Heart left ventricle (tissue), 13 donors: Measurements from ENCODE around the gene IFRD2.

Source experiments
- POLR2A ChIP-seq, 2 donors: fragments of 450-650 bp; IDR thresholded peaks; one replicate each; pipeline ENCODE4 v1.6.1; 2017; ENCODE audit warnings: antibody characterized with exemption in 2 of 2, mild to moderate bottlenecking in 2 of 2, moderate library complexity in 2 of 2
- TF ChIP-seq, protein P1 (sequence below), 12 donors: fragments of 200-600 bp; sonication (generic) in 4 of 12; IDR thresholded peaks; one replicate each; pipeline versions ENCODE4 v1.5.0 to v1.8.0; 2018 to 2022; ENCODE audit warnings: antibody characterized with exemption in 12 of 12, mild to moderate bottlenecking in 5 of 12
- donor health status: ischemic (EF 13 %, LVEDD 7.1; RV severe dilation, severe dysfunction).
- donor health status: DM: no; HTN: yes; CAD: no.
- donor health status: DM: no; HTN: no; CAD: no.
- donor health status: ischemic (EF 25% LVEDD 6.9; RV normal size, moderate dysfunction).
- donor health status: ischemic (EF 25% LVEDD 5.7; RV mildly dilated, moderate dysfunction).
- donor health status: ischemic (EF 35%, LVEDD 5.7; RV mildly dilated, moderate dysfunction).
- donor health status: nonischemic (EF 11% LVEDD 7.7; RV severe dilation, severe dysfunction).
- donor health status: DM: yes; HTN: yes; CAD: no.
- donor health status: PGD.
- donor health status: ischemic (EF 29% LVEDD 5.4; RV normal size, mild dysfunction).
- donor health status: nonischemic (EF 23%, LVEDD 6.1; RV moderate dilation, normal function).

DNA sequence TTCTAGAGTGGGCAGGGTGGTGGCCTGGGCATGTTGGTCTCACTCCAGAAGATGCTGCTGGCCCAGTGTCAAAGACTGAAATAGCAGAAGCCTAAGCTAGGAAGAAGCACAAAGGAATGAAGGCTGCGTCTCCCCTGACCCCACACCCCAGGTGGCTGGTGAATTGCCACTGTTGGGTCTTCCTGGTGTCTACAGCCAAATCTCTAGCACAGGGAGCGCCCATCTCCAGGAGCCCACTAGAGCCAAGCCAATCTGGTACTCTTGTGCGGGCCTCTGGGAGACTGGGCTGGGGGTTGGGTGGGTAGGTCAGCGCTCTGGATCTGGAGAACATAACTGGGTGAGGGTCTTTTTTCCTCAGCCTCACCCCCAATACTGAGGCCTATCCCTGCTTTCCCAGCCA, 34.9 kb upstream of the IFRD2 start:
- TF ChIP-seq, protein P1, sequence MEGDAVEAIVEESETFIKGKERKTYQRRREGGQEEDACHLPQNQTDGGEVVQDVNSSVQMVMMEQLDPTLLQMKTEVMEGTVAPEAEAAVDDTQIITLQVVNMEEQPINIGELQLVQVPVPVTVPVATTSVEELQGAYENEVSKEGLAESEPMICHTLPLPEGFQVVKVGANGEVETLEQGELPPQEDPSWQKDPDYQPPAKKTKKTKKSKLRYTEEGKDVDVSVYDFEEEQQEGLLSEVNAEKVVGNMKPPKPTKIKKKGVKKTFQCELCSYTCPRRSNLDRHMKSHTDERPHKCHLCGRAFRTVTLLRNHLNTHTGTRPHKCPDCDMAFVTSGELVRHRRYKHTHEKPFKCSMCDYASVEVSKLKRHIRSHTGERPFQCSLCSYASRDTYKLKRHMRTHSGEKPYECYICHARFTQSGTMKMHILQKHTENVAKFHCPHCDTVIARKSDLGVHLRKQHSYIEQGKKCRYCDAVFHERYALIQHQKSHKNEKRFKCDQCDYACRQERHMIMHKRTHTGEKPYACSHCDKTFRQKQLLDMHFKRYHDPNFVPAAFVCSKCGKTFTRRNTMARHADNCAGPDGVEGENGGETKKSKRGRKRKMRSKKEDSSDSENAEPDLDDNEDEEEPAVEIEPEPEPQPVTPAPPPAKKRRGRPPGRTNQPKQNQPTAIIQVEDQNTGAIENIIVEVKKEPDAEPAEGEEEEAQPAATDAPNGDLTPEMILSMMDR (IDR thresholded peaks at IDR 0.05), result no peak
- TF ChIP-seq POLR2A (IDR thresholded peaks at IDR 0.05), result no peak
